DOHH2 (cell line): Measurements from ENCODE around the gene CNOT3.
A peak's percentile ranks its signal among the peaks of the same experiment; 100 is the strongest.

Experiments
- H3F3A ChIP-seq: fragments of 200-600 bp; sonication (generic), shearing (Covaris generic); 2 replicates; pipeline ENCODE4 v1.6.0; 2016; ENCODE audit warnings: antibody characterized with exemption, mild to moderate bottlenecking; ENCODE audit not compliant: control insufficient read depth, insufficient read depth
- H3K27ac ChIP-seq: fragments of 200-600 bp; sonication (generic); 2 replicates; pipeline ENCODE4 v1.5.1; 2014; ENCODE audit warnings: low read depth, mild to moderate bottlenecking, low read length, moderate library complexity
- H3K27me3 ChIP-seq: fragments of 200-600 bp; sonication (generic); 2 replicates; pipeline ENCODE4 v1.6.1; 2014; ENCODE audit warnings: mild to moderate bottlenecking, low read length, mixed read lengths; ENCODE audit not compliant: control insufficient read depth
- H3K36me3 ChIP-seq: fragments of 200-600 bp; sonication (generic); 2 replicates; pipeline ENCODE4 v1.6.1; 2014; ENCODE audit warnings: mild to moderate bottlenecking, low read length, moderate library complexity, mixed read lengths; ENCODE audit not compliant: control insufficient read depth
- H3K4me1 ChIP-seq: fragments of 200-600 bp; sonication (generic); 2 replicates; pipeline ENCODE4 v1.6.1; 2014; ENCODE audit warnings: mild to moderate bottlenecking, low read length, mixed read lengths; ENCODE audit not compliant: control insufficient read depth
- H3K4me2 ChIP-seq: fragments of 200-600 bp; sonication (generic); 2 replicates; pipeline ENCODE4 v1.6.0; 2014; ENCODE audit warnings: mild to moderate bottlenecking, low read length, moderate library complexity
- H3K4me3 ChIP-seq: fragments of 200-600 bp; sonication (generic); 2 replicates; pipeline ENCODE4 v1.5.1; 2014; ENCODE audit warnings: mild to moderate bottlenecking, low read length, mixed read lengths
- H3K79me2 ChIP-seq: fragments of 200-600 bp; sonication (generic); 2 replicates; pipeline ENCODE4 v1.6.1; 2014; ENCODE audit warnings: mild to moderate bottlenecking, low read length, mixed read lengths; ENCODE audit not compliant: control insufficient read depth
- H3K9me2 ChIP-seq: fragments of 200-600 bp; sonication (generic); replicated peaks from 2 replicates; pipeline ENCODE4 v1.6.1; 2014; ENCODE audit warnings: mild to moderate bottlenecking, low read length, mixed read lengths; ENCODE audit not compliant: control insufficient read depth
- H3K9me3 ChIP-seq: fragments of 200-600 bp; sonication (generic); 2 replicates; pipeline ENCODE4 v1.6.1; 2014; ENCODE audit warnings: antibody characterized with exemption, low read length, mixed read lengths; ENCODE audit not compliant: control insufficient read depth, insufficient read depth
- H4K20me1 ChIP-seq: fragments of 200-600 bp; sonication (generic); 2 replicates; pipeline ENCODE4 v1.6.0; 2014; ENCODE audit warnings: low read depth, mild to moderate bottlenecking, antibody characterized with exemption, low read length, moderate library complexity; ENCODE audit not compliant: control insufficient read depth, insufficient read depth
- EZH2phosphoT487 ChIP-seq: fragments of 200-600 bp; sonication (generic); IDR thresholded peaks from 2 replicates; pipeline ENCODE4 v1.6.1; 2017; ENCODE audit warnings: borderline replicate concordance, mild to moderate bottlenecking, antibody characterized with exemption, low read length, moderate library complexity, mixed read lengths
- TF ChIP-seq, protein P1 (sequence below): fragments of 200-600 bp; sonication (generic); IDR thresholded peaks from one replicate; pipeline ENCODE4 v1.5.1; 2014; ENCODE audit warnings: antibody characterized with exemption, mild to moderate bottlenecking, low read depth, low read length; ENCODE audit not compliant: poor library complexity, severe bottlenecking

CNOT3 gene

DNA sequence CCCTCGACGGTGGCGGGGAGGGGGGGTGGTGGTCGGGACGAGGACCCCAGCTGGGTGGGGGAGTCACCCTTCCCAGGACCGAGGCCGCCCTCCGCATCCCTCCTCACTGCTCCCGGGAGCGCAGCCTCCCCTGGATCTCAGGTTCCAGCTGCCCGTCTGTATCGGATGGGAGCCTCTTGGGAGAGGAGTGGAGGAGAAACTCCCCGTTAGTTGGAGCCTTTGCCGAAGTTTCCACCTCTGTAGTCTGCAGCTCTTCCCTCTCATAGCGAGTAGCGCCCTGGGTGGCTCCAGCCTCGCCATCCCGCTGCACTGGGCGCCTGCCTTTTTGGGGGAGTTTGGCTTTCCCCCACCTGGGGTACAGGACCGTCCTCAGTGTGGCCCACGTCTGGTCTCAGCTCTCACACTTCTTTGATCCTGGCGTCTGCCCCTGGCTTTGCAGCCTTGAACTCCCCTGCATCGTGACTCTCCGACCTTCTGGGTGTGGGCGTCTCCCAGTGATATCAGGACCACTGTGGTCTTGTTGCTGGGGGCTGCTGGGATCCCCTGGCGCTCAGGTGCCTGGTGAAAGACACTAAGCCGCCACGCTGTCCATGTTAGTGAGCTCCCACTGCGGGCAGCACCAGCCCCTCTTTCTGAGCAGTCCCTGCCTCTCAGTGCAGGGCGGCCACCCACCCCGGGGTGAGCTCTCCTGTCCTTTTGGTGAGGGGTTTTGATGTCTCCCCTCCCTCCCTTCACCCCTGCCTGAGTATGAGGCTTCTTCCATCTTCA, 1.1 kb downstream of the CNOT3 start:
- no peak for TF ChIP-seq EZH2phosphoT487
- TF ChIP-seq, protein P1, sequence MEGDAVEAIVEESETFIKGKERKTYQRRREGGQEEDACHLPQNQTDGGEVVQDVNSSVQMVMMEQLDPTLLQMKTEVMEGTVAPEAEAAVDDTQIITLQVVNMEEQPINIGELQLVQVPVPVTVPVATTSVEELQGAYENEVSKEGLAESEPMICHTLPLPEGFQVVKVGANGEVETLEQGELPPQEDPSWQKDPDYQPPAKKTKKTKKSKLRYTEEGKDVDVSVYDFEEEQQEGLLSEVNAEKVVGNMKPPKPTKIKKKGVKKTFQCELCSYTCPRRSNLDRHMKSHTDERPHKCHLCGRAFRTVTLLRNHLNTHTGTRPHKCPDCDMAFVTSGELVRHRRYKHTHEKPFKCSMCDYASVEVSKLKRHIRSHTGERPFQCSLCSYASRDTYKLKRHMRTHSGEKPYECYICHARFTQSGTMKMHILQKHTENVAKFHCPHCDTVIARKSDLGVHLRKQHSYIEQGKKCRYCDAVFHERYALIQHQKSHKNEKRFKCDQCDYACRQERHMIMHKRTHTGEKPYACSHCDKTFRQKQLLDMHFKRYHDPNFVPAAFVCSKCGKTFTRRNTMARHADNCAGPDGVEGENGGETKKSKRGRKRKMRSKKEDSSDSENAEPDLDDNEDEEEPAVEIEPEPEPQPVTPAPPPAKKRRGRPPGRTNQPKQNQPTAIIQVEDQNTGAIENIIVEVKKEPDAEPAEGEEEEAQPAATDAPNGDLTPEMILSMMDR, result no peak
- peaks cover 55% of the 10 kb centered on the region for H3K79me2 ChIP-seq
- H3K4me1 ChIP-seq, result peaks cover 21% of the 10 kb centered on the region
- H3K4me3 ChIP-seq, result peak overlapping the region; percentile 89
- no peaks in the 10 kb centered on the region for H3K27me3 ChIP-seq
- peak overlapping the region; percentile 64 for H3K4me2 ChIP-seq
- H3F3A ChIP-seq, result no peaks in the 10 kb centered on the region
- no peaks in the 10 kb centered on the region for H3K9me3 ChIP-seq
- no peak overlapping the region for H3K27ac ChIP-seq
- H3K36me3 ChIP-seq, result peaks cover 52% of the 10 kb centered on the region
- 0 out of 2 replicates have a peak, but pooled peaks cover 9% of the 10 kb centered on the region for H4K20me1 ChIP-seq
- H3K9me2 ChIP-seq, result no peaks in the 10 kb centered on the region

- H3K9me2 ChIP-seq, result no peaks in the 10 kb centered on the region
- peaks cover 79% of the 10 kb centered on the region for H3K36me3 ChIP-seq
- H3K9me3 ChIP-seq, result no peaks in the 10 kb centered on the region
- no peak overlapping the region for H3K27ac ChIP-seq
- peaks cover 14% of the 10 kb centered on the region for H3K4me1 ChIP-seq
- no peaks in the 10 kb centered on the region for H3K27me3 ChIP-seq
- TF ChIP-seq EZH2phosphoT487, result no peak
- TF ChIP-seq, protein P1, result no peak
- H4K20me1 ChIP-seq, result 0 out of 2 replicates have a peak, but pooled peaks cover 9% of the 10 kb centered on the region
- H3F3A ChIP-seq, result no peaks in the 10 kb centered on the region
- H3K4me2 ChIP-seq, result no peak overlapping the region
- H3K79me2 ChIP-seq, result peaks cover 55% of the 10 kb centered on the region
- H3K4me3 ChIP-seq, result no peak overlapping the region
These were observed 3.8 kb downstream of the CNOT3 start for GRCh38 chr19:54141356-54141755.

- H3K27ac ChIP-seq, result no peak overlapping the region
- H3K4me1 ChIP-seq, result peaks cover 10% of the 10 kb centered on the region
- no peaks in the 10 kb centered on the region for H3K9me3 ChIP-seq
- H3K4me2 ChIP-seq, result no peak overlapping the region
- TF ChIP-seq, protein P1, result no peak
- no peak for TF ChIP-seq EZH2phosphoT487
- H4K20me1 ChIP-seq, result 0 out of 2 replicates have a peak, but pooled peaks cover 9% of the 10 kb centered on the region
- no peak overlapping the region for H3K4me3 ChIP-seq
- H3K27me3 ChIP-seq, result no peaks in the 10 kb centered on the region
- H3F3A ChIP-seq, result no peaks in the 10 kb centered on the region
- no peaks in the 10 kb centered on the region for H3K9me2 ChIP-seq
- H3K79me2 ChIP-seq, result peaks cover 55% of the 10 kb centered on the region
- peaks cover 88% of the 10 kb centered on the region for H3K36me3 ChIP-seq
These were observed 4.7 kb downstream of the CNOT3 start for GRCh38 chr19:54142166-54142780.
